Measurements from ENCODE around the gene CCDC69.

Gene CCDC69

GRCh38 chr5:151158287-151158661, 65.6 kb downstream of the CCDC69 start:
- DNase-seq: no peak

DNA sequence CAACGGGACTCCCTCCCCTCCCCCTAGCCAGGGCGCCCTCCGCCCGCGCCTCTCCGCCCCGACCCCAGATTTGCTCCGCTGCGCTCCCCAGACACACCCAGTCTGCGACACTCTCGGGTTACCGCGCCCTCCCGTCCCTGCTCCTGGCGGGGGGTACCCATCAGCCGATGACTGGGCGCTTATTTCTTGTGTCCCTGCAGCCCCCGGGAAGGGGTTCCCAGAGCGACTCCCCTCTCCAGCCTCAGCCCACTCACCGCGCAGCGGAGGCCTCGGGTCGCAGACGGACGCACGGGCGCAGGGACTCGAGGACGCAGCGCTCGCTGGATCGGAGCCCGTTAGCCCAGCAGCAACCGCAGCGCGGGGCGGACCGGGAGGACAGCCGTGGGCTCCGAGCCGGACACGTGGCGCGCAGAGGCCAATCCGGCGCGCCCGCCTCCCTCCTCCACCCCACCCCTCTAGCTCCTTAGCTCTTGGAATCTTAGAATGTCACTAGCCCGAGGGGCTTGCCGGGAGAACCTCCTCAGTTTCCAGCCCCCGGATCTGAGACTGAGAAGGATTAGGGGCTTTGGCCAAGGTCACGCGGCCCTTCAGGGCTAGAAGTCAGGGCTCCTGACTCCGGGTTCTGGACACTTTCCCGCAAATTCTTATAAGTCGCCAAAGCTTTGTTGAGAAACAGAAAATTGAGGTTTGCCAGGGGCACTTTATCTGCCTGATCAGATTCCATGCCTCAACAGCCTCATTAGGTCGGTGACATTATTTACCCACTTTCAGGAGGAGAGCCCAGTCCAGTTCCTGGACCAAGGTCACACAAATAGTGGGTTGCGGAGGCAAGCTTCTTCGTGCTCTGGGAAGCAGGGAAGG, 66.2 kb downstream of the CCDC69 start, which contains the start of gene ANXA6:
TSS of gene ANXA6 (minus strand) at position 354 of the 861 bp plus-strand sequence. CDS start 9,878 bp downstream, outside the sequence.
- DNase-seq: peak; percentile 39

- no peak for DNase-seq
Observed at GRCh38 chr5:151156507-151157420, 67.1 kb downstream of the CCDC69 start.

- no peak for DNase-seq
Observed at GRCh38 chr5:151155775-151156506, 68.0 kb downstream of the CCDC69 start.

DNA sequence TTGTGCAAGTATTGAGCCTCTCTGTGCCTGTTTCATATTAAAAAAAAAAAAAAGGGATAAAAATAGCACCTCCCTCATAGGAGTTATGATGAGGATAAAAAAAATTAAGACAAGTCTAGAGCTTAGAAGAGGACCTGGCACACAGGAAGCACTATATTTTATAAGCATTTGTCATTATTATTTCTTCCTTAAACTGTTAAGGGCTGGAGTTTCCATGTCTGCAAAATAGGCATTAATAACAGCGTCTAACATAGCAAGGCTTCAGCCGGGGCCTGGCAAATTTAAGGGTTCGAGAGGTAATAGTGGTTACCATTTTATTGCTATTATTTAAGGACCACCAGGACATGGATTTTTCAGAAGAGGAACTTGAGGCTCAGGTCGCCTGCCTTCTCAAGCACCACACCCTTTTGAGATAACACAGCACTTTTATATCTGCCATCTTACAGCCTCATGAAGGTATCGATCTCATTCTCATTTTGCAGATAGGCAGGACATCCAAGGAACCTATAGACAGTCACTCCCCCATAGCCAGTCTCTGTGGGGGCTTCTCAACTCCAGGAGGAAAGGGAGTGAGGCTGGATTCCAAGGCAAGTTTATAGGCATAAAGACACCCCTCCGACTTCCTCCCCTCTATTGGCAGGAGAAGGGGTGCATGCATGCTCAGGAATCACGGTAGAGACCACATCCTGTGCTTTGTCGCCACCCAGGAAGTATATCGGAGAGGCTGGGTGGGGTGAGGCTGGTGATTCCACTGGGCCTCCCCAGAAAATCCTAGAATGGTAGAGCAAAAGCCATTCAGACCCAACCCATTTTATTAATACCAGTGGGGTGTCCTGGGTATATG, 68.7 kb downstream of the CCDC69 start:
- peak; percentile 50 for DNase-seq

DNA sequence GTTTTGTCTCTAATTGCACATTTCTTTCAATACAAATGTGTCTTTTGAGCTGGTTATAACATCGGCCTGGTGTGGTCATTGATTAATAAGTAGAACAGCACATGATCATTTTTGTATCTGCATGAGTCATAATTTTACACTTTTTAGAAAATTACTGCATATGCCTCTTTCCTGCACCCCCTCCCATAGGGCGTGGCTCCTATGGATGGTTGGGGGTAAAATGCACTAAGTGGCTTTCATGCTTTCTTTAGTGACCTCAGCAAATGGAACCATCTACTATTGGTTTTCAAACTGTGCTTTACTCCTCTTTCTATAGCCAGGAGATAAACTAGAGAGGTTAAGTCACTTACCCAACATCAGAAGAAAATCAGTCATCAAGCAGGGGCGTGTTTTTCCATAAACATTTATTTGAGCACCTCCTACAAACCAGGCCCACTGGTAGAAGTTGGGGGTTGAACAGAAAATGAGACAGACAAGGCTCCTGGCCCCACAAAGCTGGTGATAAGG, 70.1 kb downstream of the CCDC69 start:
- DNase-seq: no peak

- no peak for DNase-seq
Observed at GRCh38 chr5:151153300-151153699, 70.6 kb downstream of the CCDC69 start.

DNA sequence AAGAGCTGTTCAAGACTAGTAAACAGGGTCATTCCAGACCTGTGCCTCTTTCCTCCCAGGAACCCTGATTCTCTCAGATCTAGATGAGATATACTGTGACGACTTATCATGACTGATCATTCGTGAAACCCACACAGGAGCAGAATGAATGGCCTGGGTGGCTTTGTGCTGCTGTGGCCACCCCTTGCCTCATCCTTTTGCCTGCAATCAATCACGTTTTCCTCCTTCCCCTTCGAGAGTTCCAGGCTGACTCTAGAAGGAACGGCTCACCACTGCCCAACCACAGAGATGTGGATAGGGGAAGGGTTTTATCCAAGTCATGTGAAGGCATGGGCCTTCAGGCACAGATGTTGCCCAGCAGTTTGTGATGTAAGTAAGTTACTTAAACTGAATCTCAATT, 72.1 kb downstream of the CCDC69 start:
- no peak for DNase-seq

- no peak for DNase-seq
Observed at GRCh38 chr5:151151263-151151660, 72.6 kb downstream of the CCDC69 start.

DNA sequence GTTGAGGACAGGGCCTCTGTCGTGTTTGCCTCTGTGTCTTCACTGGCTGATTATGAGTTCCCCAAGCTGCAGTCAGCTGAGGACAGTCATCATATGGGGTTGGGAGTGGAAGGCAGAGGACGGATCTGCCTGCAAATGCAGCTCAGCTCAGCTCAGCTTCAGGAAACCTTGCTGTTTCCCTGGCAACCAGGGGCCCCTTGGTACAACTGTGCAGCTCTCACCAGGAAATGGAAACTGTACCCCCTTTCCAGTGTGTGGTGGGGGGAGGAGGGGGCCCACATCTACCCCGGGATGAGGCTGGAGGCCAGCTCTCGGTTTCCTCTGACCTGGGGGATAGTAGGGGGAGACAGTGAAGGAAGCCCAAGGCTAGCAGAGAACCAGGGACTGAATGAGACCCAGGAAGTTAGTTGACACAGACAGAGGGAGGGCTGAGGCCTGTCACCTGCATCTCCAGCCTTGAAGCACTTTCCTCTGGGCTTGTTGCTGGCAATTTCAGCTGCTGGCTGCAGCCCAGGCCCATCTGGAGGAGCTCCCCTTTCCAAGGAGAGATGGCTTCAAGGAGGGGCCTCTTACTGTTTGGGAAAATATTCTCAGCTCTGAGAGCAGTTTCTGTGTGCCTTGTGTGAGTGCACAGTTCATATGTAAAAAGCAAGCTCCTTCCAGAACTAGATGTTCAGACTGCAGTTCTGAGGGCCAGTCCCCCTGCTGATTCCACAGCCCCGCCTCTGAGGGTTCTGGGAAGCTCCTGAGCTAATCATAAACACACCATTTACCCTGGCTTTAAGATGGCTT, 73.2 kb downstream of the CCDC69 start:
- DNase-seq: peak; percentile 67

GRCh38 chr5:151148583-151148982, 75.3 kb downstream of the CCDC69 start:
- no peak for DNase-seq

DNA sequence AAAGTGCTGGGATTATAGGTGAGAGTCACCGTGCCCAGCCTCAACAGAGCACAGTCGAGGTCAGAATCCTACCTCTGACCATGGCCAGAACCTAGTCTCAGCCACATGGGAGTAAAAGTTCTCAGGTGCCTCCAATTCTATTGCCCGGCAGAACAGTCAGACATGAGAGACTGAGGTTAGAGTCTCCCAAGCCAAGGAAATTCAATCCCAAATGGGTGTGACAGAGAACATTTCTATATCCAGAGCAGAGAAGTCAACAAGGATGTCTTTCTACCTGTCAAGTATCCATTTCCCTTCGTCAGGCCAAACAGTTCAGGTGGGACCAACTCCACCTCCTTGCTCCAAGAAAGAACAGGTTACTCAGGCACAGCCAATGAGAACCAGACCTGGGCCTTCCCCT, 76.9 kb downstream of the CCDC69 start:
- DNase-seq: no peak

DNA sequence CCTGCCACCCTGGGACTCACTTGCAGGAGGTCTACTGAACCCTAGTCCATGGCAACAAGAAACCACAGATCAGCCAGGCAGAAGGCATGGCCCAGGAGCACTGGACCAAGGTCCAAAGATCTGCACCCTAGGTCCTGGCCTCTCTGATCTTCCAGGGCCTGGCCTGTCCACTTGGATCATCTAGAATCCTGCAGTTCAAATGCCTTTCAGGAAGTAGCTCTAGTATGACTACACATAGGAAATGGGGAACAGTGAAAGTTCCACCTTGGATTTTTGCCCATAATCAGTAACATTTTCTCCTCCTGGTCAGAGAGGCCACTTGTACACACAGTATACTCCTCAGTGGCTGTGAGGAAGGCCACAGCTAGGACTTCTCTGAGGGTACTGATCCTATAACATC, 77.8 kb downstream of the CCDC69 start:
- DNase-seq: no peak

DNA sequence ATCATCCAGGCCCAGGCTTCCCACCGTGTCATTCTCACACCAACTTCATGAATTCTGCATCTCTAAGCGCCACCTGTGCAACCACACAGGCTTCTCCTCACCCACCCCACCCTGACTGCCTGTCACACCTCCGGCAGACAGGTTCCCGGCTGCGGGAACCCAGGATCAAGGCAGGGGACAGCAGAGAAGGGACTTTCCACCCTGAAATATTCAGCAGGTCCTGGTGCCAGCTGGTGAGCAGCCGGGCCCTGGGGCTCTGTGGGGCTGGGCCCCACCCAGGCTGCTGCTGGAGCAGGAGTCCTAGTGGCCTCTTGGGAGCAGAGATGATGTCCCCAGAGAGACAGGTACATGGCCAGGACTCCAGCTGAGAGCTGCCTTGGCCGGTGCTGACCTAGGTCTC, 79.0 kb downstream of the CCDC69 start:
- DNase-seq: no peak

GRCh38 chr5:151144275-151144674, 79.6 kb downstream of the CCDC69 start:
- no peak for DNase-seq

- DNase-seq: no peak
Observed at GRCh38 chr5:151143645-151144044, 80.2 kb downstream of the CCDC69 start.

DNA sequence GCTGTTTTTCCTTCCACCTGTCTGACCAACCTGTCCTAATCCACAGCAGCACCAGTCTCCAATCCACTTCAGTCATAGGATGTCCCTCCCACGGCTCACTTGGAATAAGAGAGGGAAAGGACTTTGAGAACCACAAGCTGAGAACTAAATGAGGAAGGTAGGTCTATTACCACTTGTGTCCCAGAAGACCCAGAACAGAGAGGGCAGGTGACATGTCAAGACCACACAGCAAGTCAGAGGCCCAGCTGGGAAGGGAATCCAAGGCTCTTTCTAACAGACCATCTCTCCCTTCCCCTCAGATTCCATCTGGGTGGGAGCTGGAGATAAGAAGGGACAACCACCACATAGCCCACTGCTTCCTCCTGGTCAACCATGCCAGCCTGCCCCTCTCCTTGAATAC, 81.0 kb downstream of the CCDC69 start:
- no peak for DNase-seq

- DNase-seq: peak; percentile 40
Observed at GRCh38 chr5:151141535-151141934, 82.4 kb downstream of the CCDC69 start.

DNA sequence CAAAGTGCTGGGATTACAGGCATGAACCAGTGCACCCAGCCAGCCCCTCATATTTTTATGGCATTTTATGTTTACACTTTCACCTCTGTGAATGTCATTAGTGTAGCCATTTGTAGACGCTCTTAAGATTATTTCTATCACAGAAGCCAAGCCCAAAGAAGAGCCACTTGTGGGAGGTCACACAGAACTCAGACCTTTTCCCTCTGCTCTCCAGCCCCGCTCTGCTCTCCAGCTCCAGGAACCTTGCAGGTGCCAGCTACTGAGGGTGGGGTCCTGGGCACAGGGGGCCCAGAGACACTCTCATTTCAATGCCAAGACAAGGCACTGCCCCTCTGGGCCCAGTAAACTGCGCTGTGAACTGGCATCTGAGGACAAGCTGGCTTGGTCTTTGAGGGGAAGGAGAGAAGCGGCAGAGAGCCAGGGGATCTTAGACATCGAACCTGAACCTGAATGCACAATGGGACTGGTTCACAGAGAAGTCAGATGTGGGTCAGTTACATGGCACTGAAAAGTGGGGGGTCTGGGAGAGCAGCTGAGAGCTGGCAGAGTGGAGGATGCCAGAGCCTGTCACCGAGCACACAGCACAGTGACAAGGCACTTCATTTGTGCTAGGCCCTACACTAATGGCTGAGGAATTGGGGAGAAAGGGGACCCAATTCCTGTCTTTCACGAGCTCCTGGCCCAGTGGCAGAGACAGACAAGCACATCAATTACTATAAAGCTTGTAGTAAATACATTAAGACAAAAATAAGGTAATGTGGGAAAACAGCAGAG, 83.0 kb downstream of the CCDC69 start:
- DNase-seq: no peak

DNA sequence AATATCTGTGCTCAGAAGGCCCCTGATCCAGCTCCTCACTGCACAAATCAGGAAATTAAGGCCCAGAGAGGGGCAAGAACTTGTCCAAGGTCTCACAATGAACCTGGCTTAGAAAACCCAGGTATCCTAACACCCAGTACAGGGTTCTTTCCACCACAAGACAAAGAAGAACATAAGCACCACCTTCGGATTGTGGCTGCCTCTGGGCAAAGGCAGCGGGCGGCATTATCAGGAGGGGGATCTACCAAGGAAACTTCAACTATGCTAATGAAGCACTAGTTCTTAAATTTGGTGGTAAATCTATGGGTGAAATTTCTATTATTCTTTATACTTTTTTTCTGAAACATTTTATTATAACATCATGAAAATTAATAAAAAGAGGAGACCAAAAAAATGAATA, 84.2 kb downstream of the CCDC69 start:
- no peak for DNase-seq
